H1 (cell line): ENCODE data around the gene TBCD. TPM values are rescaled to one million over a fixed set of nuclear protein-coding genes. Genes with fewer than 3 reads are reported as not detected.

ENCODE experiments used
- CTCF ChIA-PET: fragments of 300-600 bp; sonication (Branson Sonifier 250); formaldehyde crosslinking; loops from one replicate; lab custom pipeline; 2021; ENCODE audit not compliant: partially characterized antibody; lab: Charles Lee
- POLR2A ChIA-PET: fragments of 300-600 bp; sonication (Branson Sonifier 250); formaldehyde crosslinking; loops from one replicate; lab custom pipeline; 2021; ENCODE audit warnings: inconsistent platforms; ENCODE audit not compliant: partially characterized antibody; lab: Charles Lee
- DNase-seq, 2 experiments: peaks; one replicate each; pipeline versions ENCODE4 v3.0.0 to v3.0.0-alpha.2; 2010 to 2022; ENCODE audit warnings: low spot score in 2 of 2, low read depth in 1 of 2, mixed read lengths in 1 of 2
- FAIRE-seq: peaks from 2 replicates; lab custom pipeline; 2011; peaks lifted over from hg19 to GRCh38; lab: Jason Lieb, UNC
- H2AFZ ChIP-seq: 2 replicates; pipeline ENCODE4 v1.8.1; 2012; ENCODE audit warnings: low read length, inconsistent platforms
- H2AK5ac ChIP-seq: 2 replicates; pipeline ENCODE4 v1.6.1; 2013; ENCODE audit warnings: low read depth, low read length
- H2BK120ac ChIP-seq: replicated peaks from 2 replicates; pipeline ENCODE3; 2013; ENCODE audit warnings: low read depth, low read length, inconsistent platforms
- H2BK12ac ChIP-seq: 2 replicates; pipeline ENCODE4 v1.6.1; 2013; ENCODE audit warnings: low read depth, low read length
- H2BK15ac ChIP-seq: 2 replicates; pipeline ENCODE4 v1.6.1; 2013; ENCODE audit warnings: low read length
- H2BK20ac ChIP-seq: 2 replicates; pipeline ENCODE4 v1.6.1; 2013; ENCODE audit warnings: low read length
- H2BK5ac ChIP-seq: 2 replicates; pipeline ENCODE4 v1.6.1; 2013; ENCODE audit warnings: low read depth, low read length
- H3K14ac ChIP-seq: 2 replicates; pipeline ENCODE4 v1.6.1; 2013; ENCODE audit warnings: inconsistent platforms; ENCODE audit not compliant: insufficient read length
- H3K18ac ChIP-seq: 2 replicates; pipeline ENCODE4 v1.6.1; 2013; ENCODE audit warnings: low read length; ENCODE audit errors: extremely low read depth
- H3K23ac ChIP-seq: 2 replicates; pipeline ENCODE4 v1.6.1; 2013; ENCODE audit warnings: inconsistent platforms; ENCODE audit not compliant: insufficient read length
- H3K23me2 ChIP-seq: 2 replicates; pipeline ENCODE4 v1.6.1; 2013; ENCODE audit warnings: low read depth, low read length
- H3K27ac ChIP-seq: 2 replicates; pipeline ENCODE4 v1.6.1; 2011; ENCODE audit warnings: low read depth, low read length, inconsistent platforms
- H3K27me3 ChIP-seq, 4 experiments: replicated peaks in 1 of 4; 1 replicate in 1 of 4; 2 replicates in 3 of 4; pipeline versions ENCODE4 v1.6.1 to v1.8.1; 2011 to 2013; ENCODE audit warnings: low read length in 3 of 4, mild to moderate bottlenecking in 3 of 4, inconsistent platforms in 2 of 4, mixed read lengths in 2 of 4, moderate library complexity in 1 of 4; ENCODE audit not compliant: control insufficient read depth in 3 of 4, insufficient read depth in 3 of 4; ENCODE audit errors: extremely low read depth in 1 of 4
- H3K36me3 ChIP-seq, 4 experiments: 2 replicates each; pipeline versions ENCODE4 v1.6.1 to v1.8.1; 2011 to 2013; ENCODE audit warnings: mild to moderate bottlenecking in 4 of 4, low read length in 3 of 4, moderate library complexity in 2 of 4, control low read depth in 1 of 4, inconsistent platforms in 1 of 4; ENCODE audit not compliant: insufficient read depth in 4 of 4, control insufficient read depth in 2 of 4
- H3K4ac ChIP-seq: replicated peaks from 2 replicates; pipeline ENCODE3; 2013; ENCODE audit warnings: low read length, low read depth, mixed read lengths, inconsistent platforms; ENCODE audit not compliant: insufficient read length
- H3K4me1 ChIP-seq, 4 experiments: replicated peaks in 1 of 4; 1 replicate in 1 of 4; 2 replicates in 3 of 4; pipeline versions ENCODE4 v1.6.1 to v1.8.1; 2011 to 2013; ENCODE audit warnings: low read length in 3 of 4, inconsistent platforms in 2 of 4, mixed read lengths in 1 of 4; ENCODE audit not compliant: insufficient read depth in 4 of 4, control insufficient read depth in 3 of 4
- H3K4me2 ChIP-seq, 2 experiments: 2 replicates each; pipeline versions ENCODE4 v1.6.1 to v1.8.1; 2011 to 2013; ENCODE audit warnings: low read depth in 2 of 2, low read length in 2 of 2, control low read depth in 1 of 2, inconsistent platforms in 1 of 2, mild to moderate bottlenecking in 1 of 2; ENCODE audit not compliant: insufficient read depth in 1 of 2
- H3K4me3 ChIP-seq, 4 experiments: fragments of 200-600, 300-600 bp in 1 of 4; sonication (generic), shearing (Covaris generic), sonication (Bioruptor Twin) in 1 of 4; 2 replicates each; pipeline versions ENCODE4 v1.5.1 to v1.8.1; 2011 to 2016; ENCODE audit warnings: low read length in 4 of 4, low read depth in 3 of 4, control low read depth in 2 of 4, inconsistent platforms in 2 of 4, mild to moderate bottlenecking in 2 of 4, mixed read lengths in 1 of 4, moderate library complexity in 1 of 4; ENCODE audit not compliant: insufficient read depth in 2 of 4; ENCODE audit errors: extremely low read depth in 1 of 4
- H3K56ac ChIP-seq: replicated peaks from 2 replicates; pipeline ENCODE3; 2013; ENCODE audit warnings: low read depth, mild to moderate bottlenecking, mixed read lengths, low read length, inconsistent platforms; ENCODE audit not compliant: insufficient read length
- H3K79me1 ChIP-seq: 2 replicates; pipeline ENCODE4 v1.6.1; 2013; ENCODE audit warnings: low read depth, low read length, control low read depth
- H3K79me2 ChIP-seq, 2 experiments: 2 replicates each; pipeline versions ENCODE4 v1.6.1 to v1.8.1; 2012 to 2013; ENCODE audit warnings: low read length in 2 of 2, mild to moderate bottlenecking in 2 of 2, inconsistent platforms in 1 of 2; ENCODE audit not compliant: insufficient read depth in 2 of 2, control insufficient read depth in 1 of 2
- H3K9ac ChIP-seq, 4 experiments: replicated peaks in 1 of 4; 1 replicate in 1 of 4; 2 replicates in 3 of 4; pipeline versions ENCODE4 v1.6.1 to v1.8.1; 2011 to 2013; ENCODE audit warnings: low read depth in 3 of 4, low read length in 3 of 4, control low read depth in 2 of 4, mild to moderate bottlenecking in 2 of 4, moderate library complexity in 2 of 4, inconsistent platforms in 1 of 4; ENCODE audit errors: extremely low read depth in 1 of 4
- H3K9me3 ChIP-seq, 2 experiments: 2 replicates each; pipeline versions ENCODE4 v1.6.1 to v1.8.1; 2012 to 2013; ENCODE audit warnings: mild to moderate bottlenecking in 2 of 2, moderate library complexity in 2 of 2, control low read depth in 1 of 2, inconsistent platforms in 1 of 2, low read depth in 1 of 2, low read length in 1 of 2, mixed read lengths in 1 of 2; ENCODE audit not compliant: insufficient read depth in 2 of 2
- H4K20me1 ChIP-seq, 2 experiments: replicated peaks in 1 of 2; 2 replicates each; pipeline versions ENCODE3 to v1.8.1; 2011 to 2013; ENCODE audit warnings: inconsistent platforms in 2 of 2, low read length in 2 of 2, mild to moderate bottlenecking in 1 of 2; ENCODE audit not compliant: insufficient read depth in 2 of 2, control insufficient read depth in 1 of 2
- H4K5ac ChIP-seq: 2 replicates; pipeline ENCODE4 v1.6.1; 2013; ENCODE audit warnings: low read length, low read depth, mixed read lengths, inconsistent platforms; ENCODE audit not compliant: insufficient read length
- H4K8ac ChIP-seq: 2 replicates; pipeline ENCODE4 v1.8.0; 2013; ENCODE audit warnings: mild to moderate bottlenecking, moderate library complexity, low read length, inconsistent platforms; ENCODE audit not compliant: insufficient read depth; ENCODE audit errors: extremely low read depth
- H4K91ac ChIP-seq: replicated peaks from 2 replicates; pipeline ENCODE3; 2013; ENCODE audit warnings: low read length, mixed read lengths, inconsistent platforms; ENCODE audit not compliant: insufficient read length
- BRCA1 ChIP-seq: IDR thresholded peaks from 2 replicates; pipeline ENCODE4 v1.6.1; 2012; ENCODE audit warnings: low read depth, low read length, improper control_type of control experiment
- CBX8 ChIP-seq: fragments of 300-800, 300-1000 bp; sonication (generic); IDR thresholded peaks from 2 replicates; pipeline ENCODE4 v1.7.1; 2016; ENCODE audit warnings: low read depth, low read length, borderline replicate concordance
- GABPA ChIP-seq: IDR thresholded peaks from 2 replicates; pipeline ENCODE4 v1.6.1; 2011; ENCODE audit warnings: mild to moderate bottlenecking, low read length, moderate library complexity, borderline replicate concordance; ENCODE audit not compliant: insufficient read depth
- GTF2F1 ChIP-seq: IDR thresholded peaks from 2 replicates; pipeline ENCODE4 v1.6.1; 2012; ENCODE audit warnings: low read depth, low read length, improper control_type of control experiment, borderline replicate concordance
- NANOG ChIP-seq: IDR thresholded peaks from 2 replicates; pipeline ENCODE4 v1.6.1; 2011; ENCODE audit warnings: low read length, low read depth, mild to moderate bottlenecking, inconsistent platforms; ENCODE audit not compliant: insufficient read depth, poor library complexity, severe bottlenecking
- POLR2A ChIP-seq, 2 experiments: IDR thresholded peaks; 1 replicate in 1 of 2; 2 replicates in 1 of 2; pipeline ENCODE4 v1.6.1; 2011; ENCODE audit warnings: low read depth in 2 of 2, low read length in 2 of 2, mild to moderate bottlenecking in 2 of 2; ENCODE audit errors: control extremely low read depth in 1 of 2
- POLR2AphosphoS5 ChIP-seq: IDR thresholded peaks from 2 replicates; pipeline ENCODE4 v1.6.1; 2011; ENCODE audit warnings: low read depth, low read length
- SAP30 ChIP-seq: fragments of 300-600 bp; sonication (generic); IDR thresholded peaks from 2 replicates; pipeline ENCODE4 v1.7.1; 2012; ENCODE audit warnings: low read length, moderate library complexity, mild to moderate bottlenecking, inconsistent platforms; ENCODE audit not compliant: insufficient read depth, insufficient replicate concordance
- SIN3A ChIP-seq, 2 experiments: IDR thresholded peaks in 1 of 2; conservative IDR thresholded peaks in 1 of 2; 2 replicates each; pipeline ENCODE4 v1.6.1; 2011 to 2012; ENCODE audit warnings: low read length in 2 of 2, improper control_type of control experiment in 1 of 2, low read depth in 1 of 2, mild to moderate bottlenecking in 1 of 2
- SP1 ChIP-seq: IDR thresholded peaks from 2 replicates; pipeline ENCODE4 v1.6.1; 2011; ENCODE audit warnings: low read depth, low read length
- SRF ChIP-seq: IDR thresholded peaks from 2 replicates; pipeline ENCODE4 v1.6.1; 2011; ENCODE audit warnings: mild to moderate bottlenecking, low read depth, low read length, moderate library complexity
- WGBS, 2 experiments: shearing (Covaris generic) in 1 of 2; methylation state at CpG; one replicate each; pipeline versions ENCODE4 v1.1.6 to v1.1.7; 2013 to 2015; ENCODE audit warnings: low lambda C conversion rate in 2 of 2, mixed read lengths in 2 of 2, inconsistent platforms in 1 of 2, low coverage in 1 of 2, missing lambda C conversion rate in 1 of 2; ENCODE audit not compliant: insufficient replicate concordance in 2 of 2, insufficient coverage in 1 of 2, insufficient read length in 1 of 2; ENCODE audit errors: extremely low coverage in 1 of 2, missing lambda C conversion rate in 1 of 2; 5-methylcytosine and 5-hydroxymethylcytosine counted together
- polyA plus RNA-seq, 7 experiments: library from polyadenylated mRNA; depleted of rRNA in 3 of 7; stranded (reverse) in 5 of 7; unstranded in 2 of 7; fragments of >200 nt in 5 of 7; fragments of 200-250 nt in 2 of 7; gene quantifications; 1 replicate in 5 of 7; 2 replicates in 1 of 7; 4 replicates in 1 of 7; pipeline versions ENCODE4 v1.2.1 to v1.2.3, GENCODE V29; 2011 to 2013; ENCODE audit warnings: missing spikeins in 2 of 7, mixed read lengths in 2 of 7
- total RNA-seq: library from RNA; stranded (reverse); fragmentation: NEBNext Ultra II Directional; extraction: Animal tissue kit (Norgen Biotek cat#: 25700); gene quantifications from 2 replicates; pipeline ENCODE4 v1.2.1, GENCODE V29; 2021

The TBCD gene
- total and polyA plus RNA-seq, 2 of the 8 experiments (the other 6 are each of a cell fraction or from before 2014, with no cell fraction given) = 118 to 162 TPM

- no peak overlapping the region for H2AK5ac ChIP-seq
- H4K8ac ChIP-seq = no peak overlapping the region
- peaks cover 0 to 3% (median 0%) of the 10 kb centered on the region in 4 experiments; a peak in 1 of 7 replicates for H3K27me3 ChIP-seq
- H3K56ac ChIP-seq = no peak overlapping the region
- H3K4me3 ChIP-seq = no peak overlapping the region
- DNase-seq = no peak
- H2BK20ac ChIP-seq = no peak overlapping the region
- no peak overlapping the region for H3K27ac ChIP-seq
- H2BK120ac ChIP-seq = no peak overlapping the region
- 97% methylated on average over 10 of the region's 10 CpGs; no CpG with 5 or more reads in 1 of the 2 experiments for WGBS, 2 experiments
- H4K91ac ChIP-seq = no peak overlapping the region
- no peak overlapping the region for H2BK5ac ChIP-seq
- no peak overlapping the region for H3K23ac ChIP-seq
- H3K36me3 ChIP-seq = peaks cover 0 to 28% (median 15%) of the 10 kb centered on the region in 4 experiments; a peak in 7 of 8 replicates
- no peak overlapping the region for H3K4me2 ChIP-seq
- CTCF ChIA-PET = interaction anchor here (2.0 kb wide), 1 partner anchor 9 kb away, joined by 4 read pairs; no protein-coding TSS in a partner anchor
- no peak overlapping the region for H4K5ac ChIP-seq
- H3K14ac ChIP-seq = no peak overlapping the region
- no peak overlapping the region for H2BK12ac ChIP-seq
- POLR2A ChIA-PET = interaction anchor here (0.7 to 1.5 kb wide), 3 partner anchors 10 to 56 kb away, joined by 3 to 4 read pairs (median 4); no protein-coding TSS in a partner anchor
- H3K4me1 ChIP-seq = no peaks in the 10 kb centered on the region; a peak in 1 of 7 replicates
- no peak overlapping the region for H2BK15ac ChIP-seq
- peaks cover 2% of the 10 kb centered on the region for H3K79me1 ChIP-seq
- H3K9ac ChIP-seq = no peak overlapping the region
- no peak overlapping the region for H3K18ac ChIP-seq
- H4K20me1 ChIP-seq = no peaks in the 10 kb centered on the region
- H3K9me3 ChIP-seq = peaks cover 15 to 20% of the 10 kb centered on the region in 2 experiments
- H3K4ac ChIP-seq = no peak overlapping the region
- FAIRE-seq = no peak
- H3K79me2 ChIP-seq = no peaks in the 10 kb centered on the region
- H3K23me2 ChIP-seq = no peaks in the 10 kb centered on the region
- no peak overlapping the region for H2AFZ ChIP-seq
- TF ChIP-seq SP1 (no peak), POLR2A (IDR thresholded peaks at IDR 0.05; ENCODE audit: control extremely low read depth in 1 of 2, low read depth in 2 of 2, low read length in 2 of 2) (no peak), POLR2AphosphoS5 (no peak), SRF (no peak), BRCA1 (no peak), GABPA (no peak), CBX8 (no peak), SIN3A (conservative IDR thresholded peaks at IDR 0.05 in 1 of 2, IDR thresholded peaks at IDR 0.05 in 1 of 2; ENCODE audit: low read depth in 1 of 2, low read length in 2 of 2) (no peak), NANOG (no peak), GTF2F1 (no peak), SAP30 (no peak)
Measured at GRCh38 chr17:82740906-82741759, 10.7 kb upstream of the TBCD start.
